H1 (cell line): Measurements from ENCODE around the gene BTAF1.

ENCODE experiments used
- CHD1 ChIP-seq: IDR thresholded peaks from 2 replicates; pipeline ENCODE4 v1.6.1; 2012; ENCODE audit warnings: low read depth, low read length, improper control_type of control experiment
- EP300 ChIP-seq, 2 experiments: IDR thresholded peaks; 1 replicate in 1 of 2; 2 replicates in 1 of 2; pipeline ENCODE4 v1.6.1; 2011 to 2012; ENCODE audit warnings: low read depth in 2 of 2, low read length in 2 of 2, mild to moderate bottlenecking in 2 of 2, borderline replicate concordance in 1 of 2, inconsistent platforms in 1 of 2, moderate library complexity in 1 of 2
- EZH2 ChIP-seq: fragments of 200-600 bp; sonication (generic); IDR thresholded peaks from 2 replicates; pipeline ENCODE4 v1.7.1; 2012; ENCODE audit warnings: low read depth, mild to moderate bottlenecking, moderate library complexity, low read length, inconsistent platforms; ENCODE audit not compliant: severe bottlenecking
- GABPA ChIP-seq: IDR thresholded peaks from 2 replicates; pipeline ENCODE4 v1.6.1; 2011; ENCODE audit warnings: mild to moderate bottlenecking, low read length, moderate library complexity, borderline replicate concordance; ENCODE audit not compliant: insufficient read depth
- HDAC6 ChIP-seq: IDR thresholded peaks from one replicate; pipeline ENCODE4 v1.7.1; 2012; ENCODE audit warnings: low read depth, mild to moderate bottlenecking, inconsistent platforms, low read length, moderate library complexity
- KDM1A ChIP-seq: fragments of 200-600, 300-600 bp; sonication (generic); IDR thresholded peaks from 2 replicates; pipeline ENCODE4 v1.7.1; 2016; ENCODE audit warnings: mild to moderate bottlenecking, low read length, borderline replicate concordance
- MAFK ChIP-seq: IDR thresholded peaks from 2 replicates; pipeline ENCODE4 v1.6.1; 2012; ENCODE audit warnings: low read depth, mild to moderate bottlenecking, improper control_type of control experiment, low read length
- POLR2A ChIP-seq, 2 experiments: IDR thresholded peaks; 1 replicate in 1 of 2; 2 replicates in 1 of 2; pipeline ENCODE4 v1.6.1; 2011; ENCODE audit warnings: low read depth in 2 of 2, low read length in 2 of 2, mild to moderate bottlenecking in 2 of 2; ENCODE audit errors: control extremely low read depth in 1 of 2
- POLR2AphosphoS5 ChIP-seq: IDR thresholded peaks from 2 replicates; pipeline ENCODE4 v1.6.1; 2011; ENCODE audit warnings: low read depth, low read length
- TEAD4 ChIP-seq: IDR thresholded peaks from 2 replicates; pipeline ENCODE4 v1.6.1; 2012; ENCODE audit warnings: low read depth, low read length, inconsistent platforms, mixed read lengths
- YY1 ChIP-seq: IDR thresholded peaks from 2 replicates; pipeline ENCODE4 v1.6.1; 2011; ENCODE audit warnings: low read depth, mild to moderate bottlenecking, low read length
- TF ChIP-seq, protein P1 (sequence below), 3 experiments: IDR thresholded peaks; 1 replicate in 2 of 3; 2 replicates in 1 of 3; pipeline versions ENCODE4 v1.5.1 to v1.6.1; 2011; ENCODE audit warnings: low read length in 3 of 3, mild to moderate bottlenecking in 3 of 3, inconsistent platforms in 2 of 3, low read depth in 1 of 3, moderate library complexity in 1 of 3; ENCODE audit not compliant: insufficient read depth in 1 of 3; ENCODE audit errors: control extremely low read depth in 1 of 3
- TF ChIP-seq, protein P2 (sequence below): IDR thresholded peaks from 2 replicates; pipeline ENCODE4 v1.6.1; 2012; ENCODE audit warnings: inconsistent platforms
- TF ChIP-seq, protein P3 (sequence below): IDR thresholded peaks from 2 replicates; pipeline ENCODE4 v1.6.1; 2012; ENCODE audit warnings: inconsistent platforms

DNA sequence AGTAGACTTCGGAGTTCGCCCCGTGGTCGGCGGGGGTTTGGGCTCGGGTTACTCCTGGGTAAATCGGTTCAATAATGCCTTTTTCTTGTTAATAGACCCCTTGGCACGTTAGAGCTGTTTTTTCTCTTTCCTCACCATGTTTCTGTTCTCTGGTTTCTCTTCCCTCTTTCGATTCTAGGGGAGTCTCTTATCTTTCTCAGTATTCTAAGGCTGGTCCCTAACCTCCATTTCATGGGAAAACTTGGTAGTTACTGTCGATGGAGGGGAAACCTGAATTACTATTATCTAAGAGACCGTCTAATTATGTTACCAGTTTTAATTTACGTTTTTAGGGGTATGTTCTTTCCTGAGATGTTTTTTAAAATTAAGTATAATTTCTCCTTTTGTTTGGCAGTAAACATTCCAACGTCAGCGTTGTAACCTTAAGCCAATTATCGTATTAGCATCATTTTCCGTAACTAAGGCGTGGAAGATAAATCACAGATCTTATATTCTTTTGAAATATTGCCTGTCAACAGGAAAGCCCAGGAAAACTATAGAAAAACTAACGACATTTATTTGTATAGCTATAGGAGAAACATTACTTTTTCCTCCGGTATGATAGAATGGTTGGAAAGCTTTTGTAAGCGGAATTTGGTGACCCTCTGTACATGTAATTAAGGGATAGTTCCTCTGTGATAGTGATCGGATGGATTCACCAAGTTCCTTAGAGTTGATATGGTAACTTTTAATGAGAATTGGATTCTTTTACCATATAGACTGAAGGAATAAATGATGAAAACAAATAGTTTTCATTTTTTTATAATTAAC, 847 bp downstream of the BTAF1 start:
- TF ChIP-seq, protein P1, sequence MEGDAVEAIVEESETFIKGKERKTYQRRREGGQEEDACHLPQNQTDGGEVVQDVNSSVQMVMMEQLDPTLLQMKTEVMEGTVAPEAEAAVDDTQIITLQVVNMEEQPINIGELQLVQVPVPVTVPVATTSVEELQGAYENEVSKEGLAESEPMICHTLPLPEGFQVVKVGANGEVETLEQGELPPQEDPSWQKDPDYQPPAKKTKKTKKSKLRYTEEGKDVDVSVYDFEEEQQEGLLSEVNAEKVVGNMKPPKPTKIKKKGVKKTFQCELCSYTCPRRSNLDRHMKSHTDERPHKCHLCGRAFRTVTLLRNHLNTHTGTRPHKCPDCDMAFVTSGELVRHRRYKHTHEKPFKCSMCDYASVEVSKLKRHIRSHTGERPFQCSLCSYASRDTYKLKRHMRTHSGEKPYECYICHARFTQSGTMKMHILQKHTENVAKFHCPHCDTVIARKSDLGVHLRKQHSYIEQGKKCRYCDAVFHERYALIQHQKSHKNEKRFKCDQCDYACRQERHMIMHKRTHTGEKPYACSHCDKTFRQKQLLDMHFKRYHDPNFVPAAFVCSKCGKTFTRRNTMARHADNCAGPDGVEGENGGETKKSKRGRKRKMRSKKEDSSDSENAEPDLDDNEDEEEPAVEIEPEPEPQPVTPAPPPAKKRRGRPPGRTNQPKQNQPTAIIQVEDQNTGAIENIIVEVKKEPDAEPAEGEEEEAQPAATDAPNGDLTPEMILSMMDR (IDR thresholded peaks at IDR 0.05; ENCODE audit: control extremely low read depth in 1 of 3, insufficient read depth in 1 of 3, low read depth in 1 of 3, low read length in 3 of 3): no peak
- no peak for TF ChIP-seq CHD1
- TF ChIP-seq, protein P2, sequence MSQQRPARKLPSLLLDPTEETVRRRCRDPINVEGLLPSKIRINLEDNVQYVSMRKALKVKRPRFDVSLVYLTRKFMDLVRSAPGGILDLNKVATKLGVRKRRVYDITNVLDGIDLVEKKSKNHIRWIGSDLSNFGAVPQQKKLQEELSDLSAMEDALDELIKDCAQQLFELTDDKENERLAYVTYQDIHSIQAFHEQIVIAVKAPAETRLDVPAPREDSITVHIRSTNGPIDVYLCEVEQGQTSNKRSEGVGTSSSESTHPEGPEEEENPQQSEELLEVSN: no peak
- TF ChIP-seq POLR2A (IDR thresholded peaks at IDR 0.05; ENCODE audit: control extremely low read depth in 1 of 2, low read depth in 2 of 2, low read length in 2 of 2): no peak
- no peak for TF ChIP-seq TEAD4
- no peak for TF ChIP-seq POLR2AphosphoS5
- TF ChIP-seq KDM1A: no peak
- no peak for TF ChIP-seq EZH2
- TF ChIP-seq YY1: no peak
- no peak for TF ChIP-seq GABPA
- TF ChIP-seq MAFK: no peak
- TF ChIP-seq, protein P3, sequence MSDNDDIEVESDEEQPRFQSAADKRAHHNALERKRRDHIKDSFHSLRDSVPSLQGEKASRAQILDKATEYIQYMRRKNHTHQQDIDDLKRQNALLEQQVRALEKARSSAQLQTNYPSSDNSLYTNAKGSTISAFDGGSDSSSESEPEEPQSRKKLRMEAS: no peak
- no peak for TF ChIP-seq EP300 (IDR thresholded peaks at IDR 0.05; ENCODE audit: borderline replicate concordance in 1 of 2, low read depth in 2 of 2, low read length in 2 of 2)
- no peak for TF ChIP-seq HDAC6
